ENCODE measurements around the gene DTL.

DNA sequence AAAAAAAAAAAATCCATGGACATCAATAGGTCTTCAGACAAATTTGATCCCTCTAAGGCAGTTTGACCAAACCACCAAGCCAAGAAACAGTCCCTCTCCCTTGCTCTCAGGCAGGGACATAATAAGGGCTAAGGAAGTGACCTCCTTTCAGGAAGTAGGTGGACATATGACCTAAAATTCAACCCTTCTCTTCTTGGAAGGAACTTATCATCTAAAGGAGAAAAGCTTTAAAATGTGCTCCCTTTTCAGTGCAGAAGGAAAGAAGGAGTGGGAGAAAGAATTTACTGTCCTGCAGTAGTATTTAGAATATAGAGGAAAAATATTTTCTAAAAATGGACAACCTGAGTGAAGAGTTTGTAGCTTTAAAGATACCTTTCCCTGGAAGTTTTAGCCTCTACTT is 118.1 kb downstream of the DTL start:
- TF ChIP-seq, protein P1, sequence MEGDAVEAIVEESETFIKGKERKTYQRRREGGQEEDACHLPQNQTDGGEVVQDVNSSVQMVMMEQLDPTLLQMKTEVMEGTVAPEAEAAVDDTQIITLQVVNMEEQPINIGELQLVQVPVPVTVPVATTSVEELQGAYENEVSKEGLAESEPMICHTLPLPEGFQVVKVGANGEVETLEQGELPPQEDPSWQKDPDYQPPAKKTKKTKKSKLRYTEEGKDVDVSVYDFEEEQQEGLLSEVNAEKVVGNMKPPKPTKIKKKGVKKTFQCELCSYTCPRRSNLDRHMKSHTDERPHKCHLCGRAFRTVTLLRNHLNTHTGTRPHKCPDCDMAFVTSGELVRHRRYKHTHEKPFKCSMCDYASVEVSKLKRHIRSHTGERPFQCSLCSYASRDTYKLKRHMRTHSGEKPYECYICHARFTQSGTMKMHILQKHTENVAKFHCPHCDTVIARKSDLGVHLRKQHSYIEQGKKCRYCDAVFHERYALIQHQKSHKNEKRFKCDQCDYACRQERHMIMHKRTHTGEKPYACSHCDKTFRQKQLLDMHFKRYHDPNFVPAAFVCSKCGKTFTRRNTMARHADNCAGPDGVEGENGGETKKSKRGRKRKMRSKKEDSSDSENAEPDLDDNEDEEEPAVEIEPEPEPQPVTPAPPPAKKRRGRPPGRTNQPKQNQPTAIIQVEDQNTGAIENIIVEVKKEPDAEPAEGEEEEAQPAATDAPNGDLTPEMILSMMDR (IDR thresholded peaks at IDR 0.05) = no peak
- TF ChIP-seq EP300 (IDR thresholded peaks at IDR 0.05) = no peak
- no peak for TF ChIP-seq POLR2AphosphoS5 (IDR thresholded peaks at IDR 0.05)

Measured in sigmoid colon (tissue), 4 donors.